Neutrophil (primary cell): Measurements from ENCODE around the gene P2RX6.

ENCODE experiments used
- H3K27ac ChIP-seq: fragments of 200-600 bp; sonication (generic); 2 replicates; pipeline ENCODE4 v1.5.1; 2016; ENCODE audit warnings: mild to moderate bottlenecking, moderate library complexity
- H3K27me3 ChIP-seq: fragments of 200-600 bp; sonication (generic); 2 replicates; pipeline ENCODE4 v1.6.0; 2016; ENCODE audit warnings: mild to moderate bottlenecking
- H3K36me3 ChIP-seq: fragments of 200-600 bp; sonication (generic); 2 replicates; pipeline ENCODE4 v1.5.1; 2017
- H3K4me1 ChIP-seq, 2 experiments: fragments of 200-600 bp in 1 of 2; sonication (generic) in 1 of 2; 1 replicate in 1 of 2; 2 replicates in 1 of 2; pipeline versions ENCODE4 v1.5.1 to v1.6.1; 2013 to 2016; ENCODE audit warnings: low read depth in 1 of 2, low read length in 1 of 2, mild to moderate bottlenecking in 1 of 2, moderate library complexity in 1 of 2; ENCODE audit not compliant: control insufficient read depth in 1 of 2, insufficient read depth in 1 of 2
- H3K4me3 ChIP-seq, 2 experiments: fragments of 200-600 bp in 1 of 2; sonication (generic) in 1 of 2; 1 replicate in 1 of 2; 2 replicates in 1 of 2; pipeline ENCODE4 v1.5.1; 2013 to 2016; ENCODE audit warnings: low read depth in 1 of 2, low read length in 1 of 2, mild to moderate bottlenecking in 1 of 2, moderate library complexity in 1 of 2
- H3K9me3 ChIP-seq: fragments of 200-600 bp; sonication (generic); 2 replicates; pipeline ENCODE4 v1.5.1; 2016
- TF ChIP-seq, protein P1 (sequence below): fragments of 200-600 bp; sonication (generic); IDR thresholded peaks from 2 replicates; pipeline ENCODE4 v1.5.1; 2016; ENCODE audit warnings: antibody characterized with exemption

The P2RX6 gene

DNA sequence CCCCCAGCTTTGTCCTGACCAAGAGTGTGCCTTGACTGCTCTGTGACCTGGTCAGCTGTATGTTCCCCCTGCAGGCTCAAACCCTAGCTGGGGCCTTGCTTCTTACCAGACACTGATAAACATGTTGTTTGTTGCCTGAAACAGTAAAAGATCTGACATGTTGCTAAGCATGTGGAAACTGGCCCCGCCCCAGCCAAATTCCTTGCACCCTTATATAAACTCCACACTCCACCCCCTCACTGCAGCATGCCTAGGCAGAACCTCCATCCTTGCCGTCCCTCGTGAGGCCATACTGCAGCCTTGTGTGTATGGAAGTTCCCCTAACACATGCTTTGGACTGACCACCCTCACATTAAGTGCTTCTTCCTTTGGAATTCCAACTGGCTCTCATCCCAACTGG is 58.1 kb downstream of the P2RX6 start:
- Histone ChIP-seq H3K4me1 (no peaks in the 10 kb centered on the region), H3K4me3 (no peak overlapping the region), H3K27ac (no peak overlapping the region), H3K36me3 (no peaks in the 10 kb centered on the region), H3K27me3 (no peaks in the 10 kb centered on the region), H3K9me3 (no peaks in the 10 kb centered on the region)
- TF ChIP-seq, protein P1, sequence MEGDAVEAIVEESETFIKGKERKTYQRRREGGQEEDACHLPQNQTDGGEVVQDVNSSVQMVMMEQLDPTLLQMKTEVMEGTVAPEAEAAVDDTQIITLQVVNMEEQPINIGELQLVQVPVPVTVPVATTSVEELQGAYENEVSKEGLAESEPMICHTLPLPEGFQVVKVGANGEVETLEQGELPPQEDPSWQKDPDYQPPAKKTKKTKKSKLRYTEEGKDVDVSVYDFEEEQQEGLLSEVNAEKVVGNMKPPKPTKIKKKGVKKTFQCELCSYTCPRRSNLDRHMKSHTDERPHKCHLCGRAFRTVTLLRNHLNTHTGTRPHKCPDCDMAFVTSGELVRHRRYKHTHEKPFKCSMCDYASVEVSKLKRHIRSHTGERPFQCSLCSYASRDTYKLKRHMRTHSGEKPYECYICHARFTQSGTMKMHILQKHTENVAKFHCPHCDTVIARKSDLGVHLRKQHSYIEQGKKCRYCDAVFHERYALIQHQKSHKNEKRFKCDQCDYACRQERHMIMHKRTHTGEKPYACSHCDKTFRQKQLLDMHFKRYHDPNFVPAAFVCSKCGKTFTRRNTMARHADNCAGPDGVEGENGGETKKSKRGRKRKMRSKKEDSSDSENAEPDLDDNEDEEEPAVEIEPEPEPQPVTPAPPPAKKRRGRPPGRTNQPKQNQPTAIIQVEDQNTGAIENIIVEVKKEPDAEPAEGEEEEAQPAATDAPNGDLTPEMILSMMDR = no peak

DNA sequence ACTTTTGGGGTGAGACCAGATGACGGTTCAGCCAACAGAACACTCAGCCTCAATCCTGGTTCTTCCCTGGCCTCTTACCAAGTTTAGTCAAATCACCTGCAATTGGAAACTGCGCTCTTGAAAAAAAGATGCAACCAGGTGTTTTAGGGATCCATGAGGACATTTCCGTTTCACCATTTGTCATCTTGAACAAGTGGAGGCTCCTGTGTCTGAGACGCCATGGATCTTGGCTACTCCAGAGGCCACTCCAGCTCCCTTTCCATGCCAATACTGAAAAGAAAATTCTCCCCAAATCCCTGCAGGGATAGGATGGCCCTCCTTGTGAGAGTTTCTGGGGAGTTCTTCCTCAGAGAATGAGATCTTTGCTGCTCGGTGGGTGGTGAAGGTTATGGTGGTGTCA is 58.5 kb downstream of the P2RX6 start:
- Histone ChIP-seq H3K27me3 (no peaks in the 10 kb centered on the region), H3K4me3 (no peak overlapping the region), H3K9me3 (no peaks in the 10 kb centered on the region), H3K4me1 (no peaks in the 10 kb centered on the region), H3K27ac (no peak overlapping the region), H3K36me3 (no peaks in the 10 kb centered on the region)
- TF ChIP-seq, protein P1 = no peak

DNA sequence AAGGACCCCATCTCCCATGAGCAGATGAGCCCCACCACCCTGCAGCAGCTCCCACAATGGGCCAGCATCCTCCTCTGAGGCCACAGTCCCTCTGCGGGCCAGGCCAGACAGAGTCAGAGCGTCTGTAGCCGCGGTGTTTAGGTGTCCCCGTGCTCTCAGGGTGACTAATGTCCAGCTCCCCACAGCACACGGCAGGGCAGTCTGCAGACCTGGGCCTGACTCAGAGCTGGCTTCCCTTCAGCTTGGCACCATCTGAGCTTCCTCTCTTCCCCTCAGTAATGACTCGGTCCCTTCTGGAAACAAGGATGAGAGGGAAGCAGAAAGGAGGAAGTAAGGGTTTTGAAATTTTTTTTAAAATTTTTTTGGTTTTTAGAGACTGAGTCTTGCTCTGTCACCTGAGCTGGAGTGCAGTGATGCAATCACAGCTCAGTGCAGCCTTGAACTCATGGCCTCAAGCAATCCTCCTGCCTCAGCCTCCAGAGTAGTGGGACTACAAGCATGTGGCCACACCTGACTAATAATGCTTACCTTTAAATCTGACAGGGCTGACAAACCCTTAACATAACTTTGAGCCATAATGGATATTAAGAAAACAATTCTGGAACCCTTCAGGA is 59.2 kb downstream of the P2RX6 start:
- Histone ChIP-seq H3K36me3 (no peaks in the 10 kb centered on the region), H3K27me3 (no peaks in the 10 kb centered on the region), H3K27ac (no peak overlapping the region), H3K9me3 (no peaks in the 10 kb centered on the region), H3K4me1 (no peaks in the 10 kb centered on the region), H3K4me3 (no peak overlapping the region)
- TF ChIP-seq, protein P1 = no peak

DNA sequence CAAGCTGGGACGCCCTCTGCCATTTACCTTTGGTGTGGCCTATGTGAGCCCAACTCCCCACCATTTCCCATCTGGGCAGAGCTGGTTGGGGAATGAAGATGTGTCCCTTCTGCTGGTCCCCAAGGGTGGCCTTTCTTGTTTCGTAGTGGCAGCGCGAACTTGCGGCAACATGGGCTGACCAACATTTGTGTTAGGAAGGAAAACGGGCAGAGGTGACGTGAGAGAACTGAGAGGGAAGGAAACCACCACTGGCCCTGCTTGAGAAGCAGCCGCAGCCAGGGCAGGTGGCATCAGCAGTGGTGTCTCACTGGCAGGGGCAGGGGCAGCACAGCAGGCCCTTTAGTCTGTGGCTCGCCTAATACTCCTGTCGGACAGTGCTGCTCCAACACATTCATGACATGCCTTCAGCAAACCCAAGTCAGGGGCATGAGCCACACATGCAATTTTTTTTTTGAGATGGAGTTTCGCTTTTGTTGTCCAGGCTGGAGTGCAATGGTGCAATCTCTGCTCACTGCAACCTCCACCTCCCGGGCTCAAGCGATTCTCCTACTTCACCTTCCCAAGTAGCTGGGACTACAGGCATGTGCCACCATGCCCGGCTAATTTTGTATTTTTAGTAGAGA is 60.7 kb downstream of the P2RX6 start:
- TF ChIP-seq, protein P1 = no peak
- Histone ChIP-seq H3K4me1 (no peaks in the 10 kb centered on the region), H3K27ac (no peak overlapping the region), H3K36me3 (no peaks in the 10 kb centered on the region), H3K27me3 (no peaks in the 10 kb centered on the region), H3K4me3 (no peak overlapping the region), H3K9me3 (no peaks in the 10 kb centered on the region)

DNA sequence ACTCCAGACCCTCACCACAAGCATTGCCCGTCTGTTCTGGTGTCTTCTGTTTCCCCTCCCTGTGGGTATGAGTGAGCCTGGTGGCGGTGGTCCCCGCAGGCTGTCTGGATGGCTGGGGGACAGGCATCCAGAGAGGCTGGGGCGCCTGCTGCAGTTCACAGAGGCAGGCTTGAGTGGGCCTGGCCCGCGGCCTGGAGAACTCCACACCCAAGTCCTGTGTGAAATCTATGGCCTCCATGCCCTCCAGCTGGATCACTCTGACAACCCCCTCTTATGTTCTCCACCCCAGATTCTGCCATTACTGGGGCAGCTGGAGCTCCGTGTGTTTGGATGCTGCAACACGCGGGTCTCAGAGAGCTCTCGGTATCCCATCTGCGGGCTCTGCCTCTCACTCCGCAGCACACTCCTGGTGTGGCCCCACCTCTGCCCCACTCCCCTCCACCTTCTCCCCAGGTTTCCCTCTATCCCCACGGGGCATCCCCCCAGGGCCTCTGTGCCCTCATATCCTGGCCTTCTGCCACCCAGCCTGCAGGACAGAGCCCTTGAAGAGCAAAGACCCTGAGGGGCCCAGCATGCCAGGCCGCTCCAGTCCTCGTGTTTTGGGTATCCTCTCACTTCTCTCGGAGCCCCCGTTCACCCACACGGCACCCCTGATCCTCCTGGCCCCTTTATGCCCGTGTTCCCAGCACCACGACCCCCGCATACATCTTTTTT is 62.1 kb downstream of the P2RX6 start:
- no peak overlapping the region for H3K4me3 ChIP-seq
- no peaks in the 10 kb centered on the region for H3K27me3 ChIP-seq
- H3K36me3 ChIP-seq = no peaks in the 10 kb centered on the region
- no peak overlapping the region for H3K27ac ChIP-seq
- no peaks in the 10 kb centered on the region for H3K9me3 ChIP-seq
- no peaks in the 10 kb centered on the region for H3K4me1 ChIP-seq
- TF ChIP-seq, protein P1 = no peak
